Kidney capillary endothelial cell (primary cell): ENCODE data around the gene C4BPB.
"Not testable (repeated sequence)": the region's sequence is repeated elsewhere in the genome, so short reads cannot be mapped to it uniquely, and the experiment has no call there.

Source experiments
- DNase-seq: peaks from one replicate; pipeline ENCODE4 v3.0.0-alpha.2; 2018; ENCODE audit warnings: low spot score

C4BPB gene

DNA sequence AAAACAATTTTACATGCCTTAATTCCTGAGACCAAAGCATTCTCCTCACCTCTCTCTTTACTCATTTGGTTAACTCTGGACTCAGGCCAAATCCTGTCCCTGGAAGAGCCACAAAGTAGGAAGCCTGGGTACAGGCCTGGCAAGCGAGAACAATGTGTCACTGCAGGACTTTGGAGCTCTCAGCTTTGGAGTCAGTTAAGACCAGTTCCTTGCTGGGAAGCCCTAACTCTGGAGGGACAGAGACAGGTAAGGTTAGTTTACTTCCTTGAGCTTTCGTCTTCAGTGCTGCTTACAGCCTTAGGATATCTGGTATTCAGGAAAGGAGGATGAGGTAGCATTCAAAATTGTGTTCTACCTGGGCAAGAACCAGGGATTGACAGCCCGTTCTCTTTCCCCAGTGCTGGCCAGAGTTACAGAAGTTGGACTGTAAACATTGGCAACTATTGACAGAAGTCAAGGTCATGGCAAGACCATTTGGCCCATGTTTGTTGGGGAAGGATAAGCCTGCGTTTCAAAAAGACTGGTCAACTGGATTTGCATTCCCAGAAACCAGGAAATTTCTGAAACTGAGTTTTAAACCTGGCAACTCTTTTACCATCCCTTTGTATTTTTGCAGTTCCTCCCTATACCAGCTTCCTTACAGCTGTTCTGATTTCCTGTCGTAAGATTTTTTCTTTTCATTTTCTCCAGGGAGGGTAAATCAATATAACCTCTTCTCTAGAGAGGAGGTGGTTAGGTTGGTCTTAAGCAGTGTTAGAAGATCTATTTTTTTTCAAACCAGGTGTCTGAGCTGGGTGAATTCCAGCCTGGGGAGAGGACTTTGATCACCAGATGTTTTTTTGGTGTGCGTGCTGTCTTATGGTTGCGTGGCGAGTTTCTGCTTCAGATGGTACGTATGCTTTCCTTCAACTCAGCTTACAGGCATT, at the start of gene C4BPB:
TSS of gene C4BPB (plus strand) at position 160 of the 926 bp plus-strand sequence. CDS start at position 832, 672 bp downstream.
- DNase-seq: no peak

GRCh38 chr1:207039380-207040180, 49.1 kb upstream of the C4BPB start:
- no peak for DNase-seq

GRCh38 chr1:207040181-207040533, 48.5 kb upstream of the C4BPB start:
- DNase-seq: no peak

- not testable (repeated sequence) for DNase-seq
These were observed 47.3 kb upstream of the C4BPB start for GRCh38 chr1:207041397-207041796.

- no peak for DNase-seq
These were observed 43.2 kb upstream of the C4BPB start for GRCh38 chr1:207045453-207045852.

- no peak for DNase-seq
These were observed 41.2 kb upstream of the C4BPB start for GRCh38 chr1:207047505-207047904.

DNA sequence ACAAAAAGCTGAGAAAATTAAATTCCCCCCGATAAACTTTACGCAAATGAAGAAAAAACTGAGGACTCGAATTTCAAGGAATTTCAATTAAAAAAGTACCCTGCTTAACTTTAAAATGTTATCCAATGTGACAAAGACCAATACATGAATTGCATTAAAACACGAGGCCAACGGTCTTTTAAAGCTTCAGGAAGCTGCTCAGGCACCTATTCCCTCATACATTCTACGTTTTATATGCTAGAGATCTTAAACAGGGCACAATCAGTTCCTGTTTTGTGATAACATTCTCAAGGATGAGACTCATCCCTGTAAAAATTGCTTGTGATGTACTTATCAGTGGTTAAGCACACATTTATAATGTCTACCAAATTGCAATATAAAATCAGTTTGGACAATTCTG, 40.6 kb upstream of the C4BPB start:
- no peak for DNase-seq

DNA sequence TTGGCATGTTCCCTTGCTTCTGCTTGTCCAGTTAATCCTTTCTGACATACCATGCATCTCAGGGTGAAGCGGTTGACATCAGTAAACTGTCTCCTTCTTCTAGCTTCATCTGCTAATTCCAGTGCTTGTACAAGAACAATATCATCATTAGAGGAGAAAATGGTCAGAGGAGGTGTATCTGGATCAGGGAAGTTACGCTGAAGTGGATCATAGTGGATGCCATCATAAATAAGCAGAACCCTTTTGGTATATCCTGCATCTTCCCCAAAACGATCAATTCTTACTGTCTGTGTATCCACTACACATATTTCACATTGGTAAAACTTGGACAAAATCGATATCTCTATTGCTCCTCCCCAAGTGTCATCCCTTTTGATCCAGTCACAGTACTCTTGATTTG, 39.6 kb upstream of the C4BPB start:
- DNase-seq: no peak

DNA sequence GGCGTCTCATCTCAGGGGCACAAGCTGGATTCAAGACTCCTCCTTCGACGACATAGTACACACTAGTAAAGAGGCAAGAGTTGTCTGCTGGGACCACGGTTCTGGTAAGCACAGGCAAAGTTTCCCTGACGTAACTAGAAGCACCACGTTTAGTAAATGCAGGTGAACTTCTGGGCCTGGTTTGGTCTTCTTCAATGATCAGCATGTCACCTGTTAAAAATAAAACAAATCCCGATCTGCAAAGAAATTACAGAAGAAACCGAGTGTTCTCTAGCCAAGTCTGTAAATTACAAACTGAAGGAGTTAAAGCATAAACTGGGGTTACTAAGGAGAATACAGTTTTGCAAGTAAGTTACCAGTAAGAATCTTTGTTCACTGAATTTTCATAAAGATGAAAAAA, 39.1 kb upstream of the C4BPB start:
- DNase-seq: no peak

DNA sequence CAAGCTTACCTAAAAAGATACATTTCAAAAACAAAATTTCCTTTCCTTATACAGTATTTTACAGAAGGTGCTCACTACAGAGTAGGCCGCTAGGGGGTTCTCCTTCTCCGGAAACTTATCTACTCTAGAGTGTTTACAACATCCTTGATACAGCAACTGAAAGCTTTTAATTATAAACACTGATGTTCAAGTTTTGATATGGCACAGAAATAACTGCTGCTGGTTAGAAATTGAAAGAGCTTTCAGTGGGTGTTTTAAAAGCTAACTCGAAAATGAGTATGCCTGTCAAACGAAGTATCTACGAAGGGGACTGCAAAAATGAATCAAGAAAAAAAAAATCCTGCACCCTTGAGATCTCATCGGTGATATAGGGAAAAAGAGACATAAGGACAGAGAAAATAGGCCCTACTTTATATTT, 38.7 kb upstream of the C4BPB start:
- DNase-seq: peak; percentile 58

- DNase-seq: peak; percentile 82
These were observed 38.0 kb upstream of the C4BPB start for GRCh38 chr1:207050480-207051190.

DNA sequence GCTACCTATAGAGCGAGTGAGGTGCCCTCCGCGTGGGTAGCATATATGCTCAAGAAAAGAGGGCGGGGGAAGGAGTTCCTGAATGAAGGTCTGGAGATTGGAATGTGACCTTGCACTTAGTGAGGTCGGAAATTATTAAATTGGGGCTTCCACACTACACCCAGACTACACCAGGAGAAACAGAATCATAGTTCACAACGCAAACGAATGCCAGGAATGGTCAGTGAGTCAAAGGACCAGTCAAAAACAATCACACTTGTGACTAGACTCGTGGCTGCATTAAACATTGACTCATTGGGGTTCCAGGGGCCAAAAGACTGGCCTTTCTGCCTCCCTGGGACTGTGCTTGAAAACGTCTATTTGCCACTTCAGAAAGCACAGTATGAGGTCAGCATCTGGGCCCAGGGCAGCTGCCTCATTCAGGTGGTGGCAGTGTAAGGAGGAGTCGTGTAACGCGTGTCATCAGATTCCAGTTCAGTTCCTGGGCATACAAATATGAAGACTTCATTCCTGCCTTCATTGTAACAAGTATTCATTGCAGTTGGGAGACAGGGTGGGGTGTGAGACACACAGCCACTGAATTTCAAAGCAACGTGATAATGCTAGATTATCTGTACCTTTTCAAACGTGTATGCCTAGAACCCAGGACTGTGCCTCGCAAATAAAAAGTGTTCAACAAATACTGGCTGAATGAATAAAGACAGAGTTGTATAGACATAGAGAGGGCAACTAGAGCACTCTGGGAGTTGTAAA, 37.3 kb upstream of the C4BPB start, which contains the start of gene YOD1:
TSS of gene YOD1 (minus strand) at position 18 of the 753 bp plus-strand sequence. CDS start 178 bp downstream, outside the sequence.
- no peak for DNase-seq

DNA sequence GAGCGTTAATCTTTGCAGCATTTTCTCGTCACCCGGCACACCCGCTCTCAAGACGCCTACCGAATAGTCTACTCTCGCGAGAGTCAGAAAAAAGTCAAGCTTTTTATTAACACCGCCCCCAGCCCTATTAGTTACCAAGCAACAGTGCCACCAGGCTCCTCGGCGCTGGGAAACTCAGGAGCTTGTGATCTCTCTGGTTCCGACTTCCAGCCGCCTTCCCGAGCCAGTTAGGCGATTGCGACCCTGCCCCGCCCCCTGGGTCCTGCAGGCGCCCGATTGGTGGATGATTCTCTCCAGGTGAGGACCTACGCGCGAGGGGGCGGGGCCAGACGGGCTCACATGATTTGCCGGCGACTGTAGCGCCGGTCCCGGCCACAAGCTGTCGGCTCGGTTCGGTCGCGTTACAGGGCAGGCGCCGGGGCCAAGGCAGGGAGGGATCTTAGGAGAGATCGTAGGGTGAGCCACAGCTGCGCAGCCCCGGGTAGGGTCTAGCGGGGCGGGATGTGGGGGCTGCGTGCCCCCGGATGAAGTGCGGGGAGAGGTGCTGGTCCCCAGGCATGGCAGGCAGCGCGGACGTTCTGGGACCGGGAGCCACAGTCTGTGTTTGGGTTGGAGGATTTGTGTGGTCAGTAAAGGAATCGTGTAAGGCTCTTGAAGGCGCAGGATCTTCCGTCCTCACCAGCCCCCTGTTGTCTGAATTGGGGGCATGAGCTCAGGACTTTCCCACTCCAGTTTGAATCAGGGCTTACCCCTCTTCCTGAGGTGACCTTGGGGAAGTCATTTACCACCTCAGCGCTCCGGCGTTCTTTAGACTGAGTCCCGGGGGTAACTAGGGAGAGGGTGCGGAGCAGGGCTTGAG, 35.5 kb upstream of the C4BPB start, which contains the start of gene PFKFB2:
TSS of gene PFKFB2 (plus strand) at position 365 of the 859 bp plus-strand sequence. CDS start 1,443 bp downstream, outside the sequence.
- DNase-seq: peak; percentile 77

DNA sequence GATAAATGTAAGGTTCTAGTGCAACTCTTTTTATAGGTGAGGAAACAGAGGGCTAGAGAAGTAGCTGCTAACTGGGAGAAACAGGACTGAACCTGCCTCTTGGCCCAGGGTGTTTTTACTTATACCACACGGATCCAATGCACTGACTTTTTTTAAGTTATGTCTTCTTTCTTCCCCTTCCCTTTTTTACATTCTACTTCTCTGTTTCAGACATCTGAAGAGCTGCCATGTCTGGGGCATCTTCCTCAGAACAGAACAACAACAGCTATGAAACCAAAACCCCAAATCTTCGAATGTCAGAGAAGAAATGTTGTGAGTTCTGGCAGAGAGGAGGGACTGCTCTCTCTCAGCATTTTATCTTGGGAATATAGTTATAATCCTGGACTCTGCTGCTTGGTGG, 34.2 kb upstream of the C4BPB start:
- no peak for DNase-seq

DNA sequence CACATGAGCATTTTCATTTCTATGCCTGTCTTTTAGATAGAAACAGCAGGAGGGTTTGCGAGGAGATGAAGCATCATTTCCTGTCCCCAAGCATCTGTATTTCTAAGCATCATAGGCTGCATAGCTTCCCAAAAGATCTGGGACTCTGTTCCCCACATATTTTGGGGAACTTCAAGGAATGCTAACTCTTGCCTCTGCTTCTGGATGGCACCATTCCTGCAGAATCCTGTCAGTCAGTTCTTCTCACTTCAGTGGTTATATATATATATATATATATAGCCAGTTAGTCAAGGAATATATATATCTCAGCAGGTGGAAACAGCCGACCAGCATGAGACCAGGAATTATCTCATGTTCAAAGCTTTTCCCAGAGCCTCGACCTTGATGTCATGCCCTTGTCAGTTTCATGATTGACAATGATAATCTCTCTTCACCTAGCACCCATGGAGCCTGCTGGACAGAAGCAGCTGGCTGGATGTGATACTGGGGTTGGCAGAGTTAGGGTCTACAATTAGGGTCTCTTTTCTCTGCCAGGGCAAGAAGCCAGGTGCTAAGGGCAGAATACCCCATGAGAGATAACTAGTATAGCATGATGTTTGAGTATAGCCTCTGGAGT, 33.2 kb upstream of the C4BPB start:
- DNase-seq: no peak

- DNase-seq: no peak
These were observed 32.0 kb upstream of the C4BPB start for GRCh38 chr1:207056673-207057072.

DNA sequence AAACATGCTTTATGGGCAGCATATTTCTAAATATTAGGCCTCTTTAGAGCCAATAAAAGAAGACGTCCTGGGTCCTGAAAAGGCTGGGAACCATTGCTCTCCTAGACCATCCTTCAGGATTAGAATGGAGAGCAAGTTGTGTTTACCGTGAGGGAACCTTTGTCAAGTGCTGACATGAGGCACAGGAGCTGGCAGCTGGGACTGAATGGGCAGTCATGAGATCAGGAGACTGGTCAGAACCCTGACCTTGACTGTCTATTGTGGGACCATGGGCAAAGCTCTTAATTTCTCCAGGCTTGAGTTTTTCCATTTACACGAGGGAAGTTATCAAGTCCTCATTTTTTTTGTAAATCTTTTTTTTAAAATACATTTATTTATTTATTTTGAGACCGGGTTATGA, 30.4 kb upstream of the C4BPB start:
- no peak for DNase-seq

DNA sequence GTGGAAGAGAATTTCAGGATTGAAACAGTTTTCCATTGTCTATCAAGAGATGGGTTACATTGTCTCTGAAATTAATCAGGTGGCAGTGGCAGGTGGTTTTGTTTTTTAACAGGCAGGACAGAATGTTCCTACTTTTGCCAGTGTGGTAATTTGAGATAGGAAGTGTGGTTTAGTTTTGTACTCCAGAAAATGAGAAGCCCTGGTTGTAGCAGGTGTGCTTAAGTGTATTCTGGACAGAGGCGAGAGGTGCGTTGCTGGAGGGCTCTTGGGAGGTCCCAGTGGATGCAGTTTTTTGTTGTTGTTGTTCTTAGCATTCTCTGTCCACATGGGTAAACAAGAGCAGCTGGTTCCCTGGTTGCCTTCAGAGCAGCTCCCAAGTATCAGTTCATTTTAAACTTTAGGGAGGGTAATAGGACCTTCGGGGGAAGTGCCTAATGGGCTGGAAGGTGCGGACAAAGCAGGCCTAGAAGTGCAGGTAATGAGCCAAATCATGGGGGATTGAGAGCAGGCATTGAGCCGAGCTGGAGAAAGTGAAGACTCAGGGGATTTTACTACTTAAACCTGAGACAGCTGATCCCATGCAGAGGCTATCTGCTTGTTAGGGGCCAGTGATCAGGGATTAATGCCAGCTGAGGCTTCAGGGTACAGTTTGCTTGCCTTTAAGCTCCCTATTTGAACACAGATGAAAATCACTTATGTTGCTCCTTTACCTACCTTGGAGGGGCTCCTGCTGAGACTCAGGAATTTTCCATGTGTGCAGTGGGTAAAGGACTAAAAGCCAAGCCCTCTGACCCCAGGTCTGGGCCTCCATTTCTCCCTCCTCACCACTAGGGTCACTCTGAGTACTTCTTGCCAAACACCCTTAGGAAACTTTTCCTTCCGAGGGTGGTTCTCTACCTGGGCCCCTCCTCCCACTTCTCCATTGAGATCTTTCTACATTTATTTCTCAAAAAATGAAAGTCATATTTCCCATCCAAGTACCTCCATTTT, 29.5 kb upstream of the C4BPB start:
- DNase-seq: no peak

DNA sequence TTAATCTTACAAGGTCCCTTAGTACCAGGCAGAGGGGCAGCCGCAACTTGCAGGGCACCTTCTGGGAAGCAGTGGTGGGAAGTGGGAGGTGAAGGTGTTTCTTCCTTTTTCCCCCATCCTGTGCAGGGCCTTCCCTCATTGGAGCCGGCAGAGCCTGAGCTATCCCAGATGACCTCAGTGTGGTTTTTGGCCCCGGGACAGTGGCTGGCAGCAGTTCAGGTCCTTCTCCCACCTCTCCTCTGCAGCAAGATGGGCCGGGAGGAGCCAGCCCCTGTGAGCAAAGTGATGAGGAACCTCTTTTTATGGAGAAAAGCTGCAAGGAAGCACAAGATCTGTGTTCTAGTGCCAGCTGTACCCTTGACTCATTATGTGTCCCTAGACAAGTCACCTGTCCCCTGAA, 28.8 kb upstream of the C4BPB start:
- DNase-seq: no peak
